ENCODE measurements around the gene DDR1. TPM values are rescaled to one million over a fixed set of nuclear protein-coding genes. Genes with fewer than 3 reads are reported as not detected.

Gene DDR1
- total RNA-seq, 4 donors from 2014 or later = 2.1 to 74.1 (median 30.3) TPM

- Histone ChIP-seq H3K9me3 (no peaks in the 10 kb centered on the region), H3K27ac (peak overlapping the region; percentile 91 to 96), H3K27me3 (no peaks in the 10 kb centered on the region), H3K4me3 (no peak overlapping the region), H3K36me3 (no peaks in the 10 kb centered on the region), H3K4me1 (peaks cover 9 to 15% of the 10 kb centered on the region in 2 donors)
- TF ChIP-seq POLR2A (IDR thresholded peaks at IDR 0.05) (no peak), CTCF (IDR thresholded peaks at IDR 0.05) (no peak)
- no peak for DNase-seq
- intact Hi-C loops (cut with DNase I; ENCODE audit: low total_unique reads) = no loop called here
These were observed 28.6 kb downstream of the DDR1 start for GRCh38 chr6:30912746-30913520.

DNA sequence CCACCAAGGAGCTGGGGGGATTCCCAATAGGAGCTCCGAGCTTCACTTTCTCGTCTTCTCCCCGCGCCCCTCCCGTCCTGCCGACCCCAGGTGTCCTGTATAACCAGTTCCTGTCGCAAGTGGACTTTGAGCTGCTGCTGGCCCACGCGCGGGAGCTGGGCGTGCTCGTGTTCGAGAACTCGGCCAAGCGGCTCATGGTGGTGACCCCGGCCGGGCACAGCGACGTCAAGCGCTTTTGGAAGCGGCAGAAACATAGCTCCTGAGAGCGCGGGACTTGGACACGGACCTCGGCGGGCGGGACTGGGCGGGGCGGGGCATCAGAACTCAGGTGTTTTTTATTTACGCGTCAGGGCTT lies 29.4 kb downstream of the DDR1 start:
- peak overlapping the region; percentile 91 to 96 for H3K27ac ChIP-seq
- H3K4me3 ChIP-seq = peak overlapping the region; percentile 47 to 48
- no peaks in the 10 kb centered on the region for H3K9me3 ChIP-seq
- DNase-seq = no peak
- peaks cover 9 to 15% of the 10 kb centered on the region in 2 donors for H3K4me1 ChIP-seq
- H3K36me3 ChIP-seq = no peaks in the 10 kb centered on the region
- TF ChIP-seq CTCF (IDR thresholded peaks at IDR 0.05) (no peak), POLR2A (IDR thresholded peaks at IDR 0.05) (no peak)
- intact Hi-C loops (cut with DNase I; ENCODE audit: low total_unique reads) = no loop called here
- H3K27me3 ChIP-seq = no peaks in the 10 kb centered on the region

DNA sequence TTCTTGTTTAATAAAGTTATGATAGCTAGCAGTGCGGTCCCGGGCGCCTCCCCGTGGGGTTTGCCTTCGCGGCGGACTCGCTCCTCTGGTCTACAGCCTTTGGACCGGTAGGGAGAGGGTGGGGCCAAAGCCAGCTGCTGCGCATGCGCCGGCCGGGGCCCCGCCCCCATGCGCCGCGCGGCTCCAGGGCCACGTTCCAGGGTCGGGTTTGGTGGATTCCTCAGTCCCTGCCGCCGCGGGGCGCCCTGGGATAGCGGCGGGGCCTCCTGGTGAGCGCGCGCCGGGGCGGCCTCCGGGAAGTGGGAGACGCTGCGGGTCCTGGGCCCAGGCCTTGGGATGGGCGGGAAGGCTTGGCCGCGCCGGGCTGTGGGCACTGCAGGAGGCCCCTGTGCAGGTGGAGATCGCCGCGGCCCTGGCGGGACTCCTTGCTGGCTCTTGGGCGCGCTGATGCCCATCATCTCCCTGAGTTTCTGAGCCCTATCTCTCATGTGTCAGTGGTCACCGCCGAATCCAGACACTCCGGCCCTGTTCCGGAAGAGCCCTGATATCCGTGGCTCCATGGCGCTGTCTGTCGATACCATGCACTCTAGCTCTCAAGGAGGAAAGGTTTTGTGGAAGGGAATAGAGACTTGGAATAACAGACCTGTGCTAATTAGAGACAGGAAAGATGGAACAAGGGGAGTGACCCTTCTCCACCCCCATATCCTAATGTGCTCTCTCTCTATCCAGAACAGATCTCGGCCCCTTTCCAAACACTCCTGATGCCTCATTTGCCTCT lies 29.9 kb downstream of the DDR1 start, which contains the start of gene VARS2:
TSS of gene VARS2 (plus strand) at position 163 of the 778 bp plus-strand sequence. CDS start at position 762, 599 bp downstream.
- H3K9me3 ChIP-seq = no peaks in the 10 kb centered on the region
- H3K27ac ChIP-seq = peak within 1 kb of the TSS; percentile 91 to 96
- DNase-seq = peak; percentile 93 to 97
- peaks cover 5 to 15% of the 10 kb centered on the region in 2 donors for H3K4me1 ChIP-seq
- intact Hi-C loops (cut with DNase I; ENCODE audit: low total_unique reads) = no loop called here
- H3K36me3 ChIP-seq = no peaks in the 10 kb centered on the region
- peak; percentile 43 to 75 (median 53) for TF ChIP-seq CTCF (IDR thresholded peaks at IDR 0.05)
- peak; percentile 65 to 90 for TF ChIP-seq POLR2A (IDR thresholded peaks at IDR 0.05)
- peak within 1 kb of the TSS; percentile 47 to 48 for H3K4me3 ChIP-seq
- H3K27me3 ChIP-seq = no peaks in the 10 kb centered on the region

DNA sequence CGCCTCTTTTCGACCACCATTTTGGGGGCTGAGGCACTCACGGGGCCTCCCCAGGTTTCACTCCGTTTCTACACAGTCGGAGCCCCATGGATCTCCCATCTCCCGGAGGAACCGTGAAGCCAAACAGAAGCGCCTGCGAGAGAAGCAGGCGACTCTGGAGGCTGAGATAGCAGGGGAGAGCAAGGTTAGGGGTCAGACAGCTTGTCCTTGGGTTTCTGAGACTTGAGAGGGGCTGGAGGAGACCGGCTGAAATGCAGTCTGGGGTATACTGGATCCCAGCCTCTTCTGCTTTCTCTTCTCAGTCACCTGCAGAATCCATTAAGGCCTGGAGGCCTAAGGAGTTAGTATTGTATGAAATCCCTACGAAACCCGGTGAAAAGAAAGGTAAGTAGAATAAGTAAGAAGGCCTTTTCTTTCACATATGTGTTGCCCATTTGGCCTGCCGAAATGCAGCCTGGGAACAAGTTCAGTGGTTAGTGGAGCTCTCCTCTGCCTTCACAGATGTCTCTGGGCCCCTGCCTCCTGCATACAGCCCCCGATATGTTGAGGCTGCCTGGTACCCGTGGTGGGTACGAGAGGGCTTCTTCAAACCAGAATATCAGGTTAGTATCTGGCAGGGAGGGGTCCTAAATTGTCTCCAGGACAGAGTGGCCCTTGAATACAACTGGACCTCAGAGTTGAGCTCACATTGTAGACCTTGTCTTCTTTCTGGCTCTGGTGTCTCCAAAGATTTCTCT lies 30.7 kb downstream of the DDR1 start:
- H3K36me3 ChIP-seq = no peaks in the 10 kb centered on the region
- peak in 1 of 2 donors; percentile 29 for DNase-seq
- TF ChIP-seq CTCF (IDR thresholded peaks at IDR 0.05) = no peak
- TF ChIP-seq POLR2A (IDR thresholded peaks at IDR 0.05) = no peak
- no peaks in the 10 kb centered on the region for H3K9me3 ChIP-seq
- peak overlapping the region; percentile 91 to 96 for H3K27ac ChIP-seq
- intact Hi-C loops (cut with DNase I; ENCODE audit: low total_unique reads) = loop anchor here (5.0 kb wide), 1 partner anchor 162 kb away; no protein-coding TSS in a partner anchor
- H3K4me1 ChIP-seq = peaks cover 3 to 15% of the 10 kb centered on the region in 2 donors
- H3K27me3 ChIP-seq = no peaks in the 10 kb centered on the region
- peak overlapping the region; percentile 47 to 48 for H3K4me3 ChIP-seq

All from uterus (tissue), 4 donors.